KBM-7 (cell line): ENCODE data around the gene TMEM121B.

Experiments
- DNase-seq: peaks from one replicate; pipeline ENCODE4 v3.0.0-alpha.2; 2015
- in situ Hi-C: fragments of 300-500 bp; cut with MboI; formaldehyde crosslinking; loops from 2 replicates; pipeline ENCODE4 v1.14.3; 2020; ENCODE audit warnings: low sequenced_read_pairs, low pct_unique_long_range_greater_than_20kb, mixed read lengths

The TMEM121B gene

DNA sequence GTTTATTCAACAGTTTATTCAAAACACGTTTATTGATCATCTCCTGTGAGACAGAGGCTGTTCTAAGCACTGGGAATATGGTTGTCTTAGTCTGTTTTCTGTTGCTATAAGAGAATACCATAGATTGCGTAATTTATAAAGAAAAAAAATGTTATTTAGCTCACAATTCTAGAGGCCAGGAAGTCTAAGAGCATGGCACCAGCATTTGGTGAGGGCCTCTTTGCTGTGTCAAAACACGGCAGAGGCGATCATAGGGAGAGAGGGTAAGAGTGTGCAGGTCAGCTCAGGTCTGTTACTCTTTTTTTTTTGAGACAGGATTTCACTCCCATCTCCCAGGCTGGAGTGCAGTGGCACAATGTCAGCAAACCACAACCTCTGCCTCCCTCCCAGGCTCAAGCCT is 41.6 kb downstream of the TMEM121B start:
- in situ Hi-C loops = loop anchor here (10.0 kb wide), 1 partner anchor 415 kb away; no protein-coding TSS in a partner anchor

DNA sequence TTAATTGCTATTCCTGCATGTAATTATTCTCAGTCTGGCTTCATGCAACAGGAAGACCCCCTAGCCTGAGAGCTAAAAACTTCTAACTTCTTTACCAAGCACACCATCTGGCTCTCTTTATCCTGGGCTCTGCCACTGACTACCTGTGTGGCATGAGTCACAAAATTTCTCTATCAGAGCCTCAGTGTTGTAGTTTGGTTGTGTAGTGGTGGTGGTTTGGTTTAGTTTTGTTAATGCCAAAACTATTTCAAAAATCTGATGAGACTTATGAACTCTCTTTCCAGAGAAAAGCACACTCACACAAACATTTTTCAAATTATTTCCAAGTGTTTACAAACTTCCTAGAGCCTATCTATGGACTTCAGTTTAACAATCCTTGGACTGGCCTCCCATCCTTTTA is 43.9 kb downstream of the TMEM121B start:
- no peak for DNase-seq
- in situ Hi-C loops = loop anchor here (10.0 kb wide), 1 partner anchor 418 kb away; no protein-coding TSS in a partner anchor

More for the DNA sequence above, 41.6 kb downstream of the TMEM121B start:
- DNase-seq = no peak

DNA sequence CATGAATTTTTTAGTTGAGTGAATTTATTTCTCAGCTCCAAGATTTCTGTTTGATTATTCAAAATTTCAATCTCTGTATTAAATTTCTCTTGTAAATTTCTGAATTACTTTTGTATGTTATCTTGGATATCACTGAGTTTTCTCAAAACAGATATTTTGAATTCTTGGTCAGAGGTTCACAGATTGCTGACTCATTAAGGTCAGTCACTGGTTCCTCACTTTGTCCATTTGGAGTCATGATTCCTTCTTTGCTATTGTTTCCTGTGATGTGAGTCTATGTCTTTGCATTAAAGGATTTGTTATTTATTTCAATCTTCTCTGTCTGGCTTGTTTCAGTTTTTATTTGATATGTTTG is 46.5 kb downstream of the TMEM121B start:
- no peak for DNase-seq
- in situ Hi-C loops = loop anchor here (10.0 kb wide), 1 partner anchor 420 kb away; no protein-coding TSS in a partner anchor

DNA sequence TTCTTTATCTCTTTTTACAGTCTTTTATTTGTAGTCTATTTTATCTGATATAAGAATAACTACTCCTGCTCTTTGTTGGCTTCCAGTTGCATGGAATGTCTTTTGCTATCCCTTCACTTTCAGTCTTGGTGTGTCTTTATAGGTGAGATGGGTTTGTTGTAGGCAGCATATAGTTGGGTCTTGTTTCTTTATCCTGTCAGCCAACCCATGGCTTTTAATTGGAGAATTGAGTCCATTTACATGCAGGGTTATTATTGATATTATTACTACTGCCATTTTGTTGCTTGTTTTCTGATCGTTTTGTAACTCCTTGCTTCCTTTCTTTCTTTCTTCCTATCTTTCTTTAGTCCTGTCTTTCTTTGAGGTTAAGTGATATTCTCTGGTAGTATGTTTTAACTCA is 48.3 kb downstream of the TMEM121B start:
- no peak for DNase-seq
- in situ Hi-C loops = loop anchor here (10.0 kb wide), 1 partner anchor 422 kb away; no protein-coding TSS in a partner anchor
